ENCODE measurements around the gene MYBBP1A. TPM values are rescaled to one million over a fixed set of nuclear protein-coding genes. Genes with fewer than 3 reads are reported as not detected.
"Not testable (repeated sequence)": the region's sequence is repeated elsewhere in the genome, so short reads cannot be mapped to it uniquely, and the experiment has no call there.

Gene MYBBP1A
- total RNA-seq, 1 experiment from 2014 or later: 130 TPM

- intact Hi-C loops (cut with micrococcal nuclease); H3K9me2 ChIP-seq (ENCODE audit: insufficient read depth); H3K9ac ChIP-seq (ENCODE audit: low read length); H3K79me2 ChIP-seq (ENCODE audit: insufficient read depth, low read length); H2AFZ ChIP-seq (ENCODE audit: low read depth, low read length, poor library complexity, severe bottlenecking); BruUV-seq (replicated peaks); RAD21 ChIA-PET (ENCODE audit: low non-redundant PET in 1 of 2, low total read pairs in 2 of 2, uncharacterized antibody in 2 of 2, unreplicated experiment in 2 of 2); H3K4me3 ChIP-seq (replicated peaks in 1 of 2; ENCODE audit: low read depth in 1 of 2, low read length in 2 of 2); H3K27ac ChIP-seq (ENCODE audit: low read depth, low read length); POLR2A ChIA-PET; DNase-seq (ENCODE audit: low read depth, low spot score); ATAC-seq; H3K36me3 ChIP-seq (ENCODE audit: control insufficient read depth in 1 of 2, insufficient read depth in 2 of 2, low read length in 2 of 2); H3K27me3 ChIP-seq (ENCODE audit: insufficient read depth, low read length); H3K4me2 ChIP-seq (ENCODE audit: low read length); H3K9me3 ChIP-seq (ENCODE audit: control insufficient read depth in 1 of 2, insufficient read depth in 1 of 2, low read depth in 1 of 2, low read length in 2 of 2); H4K20me1 ChIP-seq (ENCODE audit: insufficient read depth); H3K4me1 ChIP-seq (ENCODE audit: control insufficient read depth in 1 of 2, insufficient read depth in 2 of 2, low read length in 2 of 2): not testable (repeated sequence)
- CTCF ChIA-PET: interaction anchor here (0.8 kb wide), 1 partner anchor 29 kb away, joined by 3 read pairs; no protein-coding TSS in a partner anchor
Observed at GRCh38 chr17:4595685-4596342, 40.6 kb upstream of the MYBBP1A start.

- ChIA-PET RAD21 (ENCODE audit: low non-redundant PET in 1 of 2, low total read pairs in 2 of 2, uncharacterized antibody in 2 of 2, unreplicated experiment in 2 of 2) (no interaction called here), CTCF (interaction anchor here (0.8 kb wide), 1 partner anchor 28 kb away, joined by 3 read pairs; no protein-coding TSS in a partner anchor), POLR2A (no interaction called here)
- ATAC-seq: no peak
- Histone ChIP-seq H2AFZ (ENCODE audit: low read depth, low read length, poor library complexity, severe bottlenecking) (no peak overlapping the region), H4K20me1 (ENCODE audit: insufficient read depth) (no peaks in the 10 kb centered on the region), H3K27ac (ENCODE audit: low read depth, low read length) (no peak overlapping the region), H3K4me3 (replicated peaks in 1 of 2; ENCODE audit: low read depth in 1 of 2, low read length in 2 of 2) (no peak overlapping the region), H3K9me3 (ENCODE audit: control insufficient read depth in 1 of 2, insufficient read depth in 1 of 2, low read depth in 1 of 2, low read length in 2 of 2) (no peaks in the 10 kb centered on the region), H3K27me3 (ENCODE audit: insufficient read depth, low read length) (peaks cover 3% of the 10 kb centered on the region; the same call in 1 of the 2 replicates), H3K9me2 (ENCODE audit: insufficient read depth) (no peaks in the 10 kb centered on the region), H3K4me2 (ENCODE audit: low read length) (no peak overlapping the region), H3K79me2 (ENCODE audit: insufficient read depth, low read length) (no peaks in the 10 kb centered on the region), H3K9ac (ENCODE audit: low read length) (no peak overlapping the region), H3K36me3 (ENCODE audit: control insufficient read depth in 1 of 2, insufficient read depth in 2 of 2, low read length in 2 of 2) (no peaks in the 10 kb centered on the region), H3K4me1 (ENCODE audit: control insufficient read depth in 1 of 2, insufficient read depth in 2 of 2, low read length in 2 of 2) (peaks cover 3 to 9% of the 10 kb centered on the region in 2 experiments)
- no peak for TF ChIP-seq YY1 (IDR thresholded peaks at IDR 0.05; ENCODE audit: extremely low read depth, insufficient replicate concordance, low read depth, low read length)
- no peak for TF ChIP-seq RAD21 (IDR thresholded peaks at IDR 0.05; ENCODE audit: low read depth)
- TF ChIP-seq SP1 (IDR thresholded peaks at IDR 0.05; ENCODE audit: low read depth): no peak
- no peak for TF ChIP-seq ZFX (IDR thresholded peaks at IDR 0.05)
- no peak for TF ChIP-seq POLR2A (IDR thresholded peaks at IDR 0.05; ENCODE audit: borderline replicate concordance, extremely low read depth, insufficient read depth, insufficient read length)
- no peak for TF ChIP-seq CTCF (IDR thresholded peaks at IDR 0.05 in 2 of 3, conservative IDR thresholded peaks at IDR 0.05 in 1 of 3; ENCODE audit: borderline replicate concordance in 1 of 3, insufficient read depth in 1 of 3, low read depth in 2 of 3, low read length in 2 of 3)
- TF ChIP-seq ATF3 (IDR thresholded peaks at IDR 0.05): no peak
- TF ChIP-seq TCF7L2 (IDR thresholded peaks at IDR 0.05; ENCODE audit: borderline replicate concordance, extremely low read depth, insufficient read depth, insufficient read length): no peak
- no peak for TF ChIP-seq MAX (IDR thresholded peaks at IDR 0.05)
- no peak for TF ChIP-seq EZH2 (IDR thresholded peaks at IDR 0.05)
- TF ChIP-seq POLR2AphosphoS5 (IDR thresholded peaks at IDR 0.05; ENCODE audit: low read depth, low read length): no peak
- DNase-seq (ENCODE audit: low read depth, low spot score): no peak
- intact Hi-C loops (cut with micrococcal nuclease): no loop called here
- no TSS peak for BruUV-seq (replicated peaks)
Observed at GRCh38 chr17:4594931-4595684, 39.9 kb upstream of the MYBBP1A start.
